22Rv1 (cell line): ENCODE results near the gene MAST4.

ENCODE experiments used
- CTCF ChIP-seq: fragments of 450-650 bp; IDR thresholded peaks from 2 replicates; pipeline ENCODE4 v1.5.1; 2017; ENCODE audit warnings: mild to moderate bottlenecking
- ZFX ChIP-seq: fragments of 450-650 bp; IDR thresholded peaks from 2 replicates; pipeline ENCODE4 v1.6.1; 2017; ENCODE audit warnings: antibody characterized with exemption, borderline replicate concordance

- TF ChIP-seq CTCF (no peak), ZFX (no peak)
These were observed 254.3 kb downstream of the MAST4 start for GRCh38 chr5:66850354-66851075.
